SK-N-SH treated with all-trans-retinoic acid at 6 μM for 48 hours (cell line): Measurements from ENCODE around the gene ANK3.

Experiments
- ATAC-seq: fragments of 200-7000 bp; cut with Tn5 transposase; 3 replicates; pipeline ENCODE4 v1.9.1; 2020; ENCODE audit warnings: mild to moderate bottlenecking, moderate library complexity
- ARNTL ChIP-seq: fragments of 450-650 bp; formaldehyde crosslinking; IDR thresholded peaks from 2 replicates; pipeline ENCODE4 v1.5.0; 2020; ENCODE audit warnings: low read depth, mild to moderate bottlenecking, moderate library complexity, borderline replicate concordance
- BACH2 ChIP-seq: fragments of 250-450 bp; sonication (Bioruptor Pico); IDR thresholded peaks from 2 replicates; pipeline ENCODE4 v1.9.0; 2021; ENCODE audit warnings: mild to moderate bottlenecking, borderline replicate concordance
- CSDC2 ChIP-seq: fragments of 250-450 bp; sonication (Bioruptor Pico); IDR thresholded peaks from 2 replicates; pipeline ENCODE4 v1.5.0; 2020; ENCODE audit warnings: mild to moderate bottlenecking, moderate library complexity
- ESRRG ChIP-seq: fragments of 250-450 bp; sonication (Bioruptor Pico); IDR thresholded peaks from 2 replicates; pipeline ENCODE4 v1.6.1; 2021; ENCODE audit warnings: mild to moderate bottlenecking
- ISL1 ChIP-seq: fragments of 250-450 bp; sonication (Bioruptor Pico); IDR thresholded peaks from 2 replicates; pipeline ENCODE4 v2.1.2; 2022; ENCODE audit warnings: mild to moderate bottlenecking, moderate library complexity
- OSR1 ChIP-seq: fragments of 250-450 bp; sonication (Bioruptor Pico); IDR thresholded peaks from 2 replicates; pipeline ENCODE4 v1.8.0; 2022; ENCODE audit warnings: moderate library complexity, mild to moderate bottlenecking, inconsistent platforms
- PPARA ChIP-seq: fragments of 250-450 bp; sonication (Bioruptor Pico); IDR thresholded peaks from 2 replicates; pipeline ENCODE4 v1.5.0; 2020; ENCODE audit warnings: mild to moderate bottlenecking, borderline replicate concordance
- RARB ChIP-seq: fragments of 250-450 bp; sonication (Bioruptor Pico); IDR thresholded peaks from 2 replicates; pipeline ENCODE4 v1.8.0; 2021; ENCODE audit warnings: mild to moderate bottlenecking, moderate library complexity
- SNAI2 ChIP-seq: fragments of 250-450 bp; sonication (Bioruptor Pico); IDR thresholded peaks from 2 replicates; pipeline ENCODE4 v1.5.0; 2020; ENCODE audit warnings: mild to moderate bottlenecking, moderate library complexity
- TCF4 ChIP-seq: fragments of 250-450 bp; sonication (Bioruptor Pico); IDR thresholded peaks from 2 replicates; pipeline ENCODE4 v1.8.0; 2021; ENCODE audit warnings: mild to moderate bottlenecking, moderate library complexity, borderline replicate concordance
- TOX ChIP-seq: fragments of 250-450 bp; sonication (Bioruptor Pico); IDR thresholded peaks from 2 replicates; pipeline ENCODE4 v1.8.0; 2021; ENCODE audit warnings: mild to moderate bottlenecking, moderate library complexity, borderline replicate concordance
- ZC3H10 ChIP-seq: fragments of 250-450 bp; sonication (Bioruptor Pico); IDR thresholded peaks from 2 replicates; pipeline ENCODE4 v1.5.1; 2021; ENCODE audit warnings: mild to moderate bottlenecking, moderate library complexity
- ZFP3 ChIP-seq: fragments of 250-450 bp; sonication (Bioruptor Pico); IDR thresholded peaks from 2 replicates; pipeline ENCODE4 v1.5.0; 2020; ENCODE audit warnings: mild to moderate bottlenecking, moderate library complexity
- ZFP30 ChIP-seq: fragments of 450-650 bp; formaldehyde crosslinking; IDR thresholded peaks from 2 replicates; pipeline ENCODE4 v1.5.0; 2022; ENCODE audit warnings: mild to moderate bottlenecking, moderate library complexity
- ZNF70 ChIP-seq: fragments of 450-650 bp; formaldehyde crosslinking; IDR thresholded peaks from 2 replicates; pipeline ENCODE4 v1.5.0; 2020; ENCODE audit warnings: mild to moderate bottlenecking, moderate library complexity
- ZNF8 ChIP-seq: fragments of 450-650 bp; formaldehyde crosslinking; IDR thresholded peaks from 2 replicates; pipeline ENCODE4 v1.5.0; 2020; ENCODE audit warnings: mild to moderate bottlenecking, moderate library complexity
- TF ChIP-seq, protein P1 (sequence below): fragments of 250-450 bp; sonication (Bioruptor Pico); IDR thresholded peaks from 2 replicates; pipeline ENCODE4 v1.8.0; 2021; ENCODE audit warnings: low read depth, mild to moderate bottlenecking, moderate library complexity, borderline replicate concordance
- TF ChIP-seq, protein P2 (sequence below): fragments of 250-450 bp; sonication (Bioruptor Pico); IDR thresholded peaks from 2 replicates; pipeline ENCODE4 v1.5.0; 2020; ENCODE audit warnings: mild to moderate bottlenecking, moderate library complexity
- TF ChIP-seq, protein P3 (sequence below): fragments of 250-450 bp; sonication (Bioruptor Pico); IDR thresholded peaks from 2 replicates; pipeline ENCODE4 v1.8.0; 2020; ENCODE audit warnings: mild to moderate bottlenecking, moderate library complexity, borderline replicate concordance
- TF ChIP-seq, protein P4 (sequence below): fragments of 250-450 bp; sonication (Bioruptor Pico); IDR thresholded peaks from 2 replicates; pipeline ENCODE4 v1.5.1; 2021; ENCODE audit warnings: mild to moderate bottlenecking, moderate library complexity

ANK3 gene

DNA sequence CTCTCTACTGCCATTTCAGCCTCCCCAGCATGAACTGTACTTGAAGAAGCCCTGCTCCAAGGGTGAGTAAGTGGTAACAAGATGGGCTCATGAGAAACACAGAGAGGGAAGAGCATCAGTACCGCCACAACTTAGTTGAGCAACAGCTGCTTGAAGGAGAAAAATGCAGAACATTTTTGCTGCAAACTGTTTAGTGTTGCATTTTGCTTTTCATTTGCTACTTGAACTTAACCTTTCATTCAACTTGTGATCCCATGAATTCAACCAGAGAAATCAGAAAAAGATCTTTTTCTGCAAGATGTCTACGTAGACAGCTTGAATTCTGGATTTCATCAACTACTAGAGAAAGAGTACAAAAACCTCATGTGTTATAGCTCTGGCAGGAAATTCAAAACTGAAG, 40.7 kb downstream of the ANK3 start:
- TF ChIP-seq CSDC2 (CRISPR knock-in tag) (0 out of 2 replicates have a peak, but pooled peaks have one; percentile 60), TCF4 (CRISPR knock-in tag) (0 out of 2 replicates have a peak, but pooled peaks have one; percentile 18), ZNF70 (CRISPR knock-in tag) (no peak)
- peak; percentile 22; the same call in 2 of the 3 replicates for ATAC-seq

DNA sequence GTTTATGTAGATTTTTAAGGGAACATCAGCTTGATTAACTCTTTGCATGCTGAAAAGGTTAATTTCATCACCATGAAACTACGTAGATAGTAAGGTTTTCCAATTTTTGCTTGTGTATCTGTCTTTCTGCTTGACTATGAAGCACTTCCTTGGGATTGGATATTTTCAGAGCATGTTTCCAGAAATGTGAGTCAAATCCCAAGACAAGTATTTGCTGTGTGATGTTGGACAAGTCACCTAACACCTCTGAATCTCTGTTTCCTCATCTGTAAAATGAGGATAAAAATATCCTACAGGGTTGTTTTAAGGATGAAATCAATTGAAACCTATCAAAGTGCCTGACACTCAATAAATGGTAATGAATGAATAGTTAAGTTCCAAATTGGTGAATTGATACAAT, 42.4 kb downstream of the ANK3 start:
- TF ChIP-seq PPARA (CRISPR knock-in tag): no peak
- TF ChIP-seq, protein P1, sequence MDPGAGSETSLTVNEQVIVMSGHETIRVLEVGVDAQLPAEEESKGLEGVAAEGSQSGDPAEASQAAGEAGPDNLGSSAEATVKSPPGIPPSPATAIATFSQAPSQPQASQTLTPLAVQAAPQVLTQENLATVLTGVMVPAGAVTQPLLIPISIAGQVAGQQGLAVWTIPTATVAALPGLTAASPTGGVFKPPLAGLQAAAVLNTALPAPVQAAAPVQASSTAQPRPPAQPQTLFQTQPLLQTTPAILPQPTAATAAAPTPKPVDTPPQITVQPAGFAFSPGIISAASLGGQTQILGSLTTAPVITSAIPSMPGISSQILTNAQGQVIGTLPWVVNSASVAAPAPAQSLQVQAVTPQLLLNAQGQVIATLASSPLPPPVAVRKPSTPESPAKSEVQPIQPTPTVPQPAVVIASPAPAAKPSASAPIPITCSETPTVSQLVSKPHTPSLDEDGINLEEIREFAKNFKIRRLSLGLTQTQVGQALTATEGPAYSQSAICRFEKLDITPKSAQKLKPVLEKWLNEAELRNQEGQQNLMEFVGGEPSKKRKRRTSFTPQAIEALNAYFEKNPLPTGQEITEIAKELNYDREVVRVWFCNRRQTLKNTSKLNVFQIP: no peak
- TF ChIP-seq, protein P2, sequence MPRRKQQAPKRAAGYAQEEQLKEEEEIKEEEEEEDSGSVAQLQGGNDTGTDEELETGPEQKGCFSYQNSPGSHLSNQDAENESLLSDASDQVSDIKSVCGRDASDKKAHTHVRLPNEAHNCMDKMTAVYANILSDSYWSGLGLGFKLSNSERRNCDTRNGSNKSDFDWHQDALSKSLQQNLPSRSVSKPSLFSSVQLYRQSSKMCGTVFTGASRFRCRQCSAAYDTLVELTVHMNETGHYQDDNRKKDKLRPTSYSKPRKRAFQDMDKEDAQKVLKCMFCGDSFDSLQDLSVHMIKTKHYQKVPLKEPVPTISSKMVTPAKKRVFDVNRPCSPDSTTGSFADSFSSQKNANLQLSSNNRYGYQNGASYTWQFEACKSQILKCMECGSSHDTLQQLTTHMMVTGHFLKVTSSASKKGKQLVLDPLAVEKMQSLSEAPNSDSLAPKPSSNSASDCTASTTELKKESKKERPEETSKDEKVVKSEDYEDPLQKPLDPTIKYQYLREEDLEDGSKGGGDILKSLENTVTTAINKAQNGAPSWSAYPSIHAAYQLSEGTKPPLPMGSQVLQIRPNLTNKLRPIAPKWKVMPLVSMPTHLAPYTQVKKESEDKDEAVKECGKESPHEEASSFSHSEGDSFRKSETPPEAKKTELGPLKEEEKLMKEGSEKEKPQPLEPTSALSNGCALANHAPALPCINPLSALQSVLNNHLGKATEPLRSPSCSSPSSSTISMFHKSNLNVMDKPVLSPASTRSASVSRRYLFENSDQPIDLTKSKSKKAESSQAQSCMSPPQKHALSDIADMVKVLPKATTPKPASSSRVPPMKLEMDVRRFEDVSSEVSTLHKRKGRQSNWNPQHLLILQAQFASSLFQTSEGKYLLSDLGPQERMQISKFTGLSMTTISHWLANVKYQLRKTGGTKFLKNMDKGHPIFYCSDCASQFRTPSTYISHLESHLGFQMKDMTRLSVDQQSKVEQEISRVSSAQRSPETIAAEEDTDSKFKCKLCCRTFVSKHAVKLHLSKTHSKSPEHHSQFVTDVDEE (CRISPR knock-in tag): no peak
- TF ChIP-seq ZFP30: no peak
- ATAC-seq: no peak

DNA sequence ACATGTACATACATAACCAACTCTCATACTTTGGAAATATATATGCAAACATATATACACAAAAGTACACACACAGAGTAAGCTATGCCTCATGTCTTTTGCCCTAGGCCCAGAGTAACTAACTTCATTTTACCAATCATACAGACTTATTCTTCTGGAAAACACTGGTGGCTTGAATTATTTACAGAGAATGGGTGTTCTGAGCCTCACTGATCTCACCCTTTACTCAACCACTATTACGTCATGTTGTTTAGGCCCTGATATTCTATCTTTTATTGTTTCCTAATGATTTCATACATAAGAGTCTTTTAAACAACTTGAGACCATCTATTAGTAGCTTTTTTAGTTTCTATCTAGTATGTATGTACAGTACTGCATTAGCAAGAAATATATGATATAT, 43.0 kb downstream of the ANK3 start:
- ATAC-seq: no peak
- TF ChIP-seq ZNF70 (CRISPR knock-in tag): no peak
- TF ChIP-seq PPARA (CRISPR knock-in tag): no peak
- no peak for TF ChIP-seq ZFP30
- TF ChIP-seq, protein P3, sequence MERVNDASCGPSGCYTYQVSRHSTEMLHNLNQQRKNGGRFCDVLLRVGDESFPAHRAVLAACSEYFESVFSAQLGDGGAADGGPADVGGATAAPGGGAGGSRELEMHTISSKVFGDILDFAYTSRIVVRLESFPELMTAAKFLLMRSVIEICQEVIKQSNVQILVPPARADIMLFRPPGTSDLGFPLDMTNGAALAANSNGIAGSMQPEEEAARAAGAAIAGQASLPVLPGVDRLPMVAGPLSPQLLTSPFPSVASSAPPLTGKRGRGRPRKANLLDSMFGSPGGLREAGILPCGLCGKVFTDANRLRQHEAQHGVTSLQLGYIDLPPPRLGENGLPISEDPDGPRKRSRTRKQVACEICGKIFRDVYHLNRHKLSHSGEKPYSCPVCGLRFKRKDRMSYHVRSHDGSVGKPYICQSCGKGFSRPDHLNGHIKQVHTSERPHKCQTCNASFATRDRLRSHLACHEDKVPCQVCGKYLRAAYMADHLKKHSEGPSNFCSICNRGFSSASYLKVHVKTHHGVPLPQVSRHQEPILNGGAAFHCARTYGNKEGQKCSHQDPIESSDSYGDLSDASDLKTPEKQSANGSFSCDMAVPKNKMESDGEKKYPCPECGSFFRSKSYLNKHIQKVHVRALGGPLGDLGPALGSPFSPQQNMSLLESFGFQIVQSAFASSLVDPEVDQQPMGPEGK (CRISPR knock-in tag): no peak
- TF ChIP-seq SNAI2 (CRISPR knock-in tag): no peak
- TF ChIP-seq, protein P4, sequence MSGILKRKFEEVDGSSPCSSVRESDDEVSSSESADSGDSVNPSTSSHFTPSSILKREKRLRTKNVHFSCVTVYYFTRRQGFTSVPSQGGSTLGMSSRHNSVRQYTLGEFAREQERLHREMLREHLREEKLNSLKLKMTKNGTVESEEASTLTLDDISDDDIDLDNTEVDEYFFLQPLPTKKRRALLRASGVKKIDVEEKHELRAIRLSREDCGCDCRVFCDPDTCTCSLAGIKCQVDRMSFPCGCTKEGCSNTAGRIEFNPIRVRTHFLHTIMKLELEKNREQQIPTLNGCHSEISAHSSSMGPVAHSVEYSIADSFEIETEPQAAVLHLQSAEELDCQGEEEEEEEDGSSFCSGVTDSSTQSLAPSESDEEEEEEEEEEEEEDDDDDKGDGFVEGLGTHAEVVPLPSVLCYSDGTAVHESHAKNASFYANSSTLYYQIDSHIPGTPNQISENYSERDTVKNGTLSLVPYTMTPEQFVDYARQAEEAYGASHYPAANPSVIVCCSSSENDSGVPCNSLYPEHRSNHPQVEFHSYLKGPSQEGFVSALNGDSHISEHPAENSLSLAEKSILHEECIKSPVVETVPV (CRISPR knock-in tag): no peak
- TF ChIP-seq ARNTL (CRISPR knock-in tag): no peak
- no peak for TF ChIP-seq ZNF8
- TF ChIP-seq ISL1 (CRISPR knock-in tag): no peak
- no peak for TF ChIP-seq ZFP3 (CRISPR knock-in tag)
- TF ChIP-seq OSR1 (CRISPR knock-in tag): no peak
- no peak for TF ChIP-seq TOX (CRISPR knock-in tag)
- TF ChIP-seq TCF4 (CRISPR knock-in tag): no peak
- no peak for TF ChIP-seq RARB (CRISPR knock-in tag)
- TF ChIP-seq, protein P2 (CRISPR knock-in tag): no peak
- TF ChIP-seq BACH2 (CRISPR knock-in tag): no peak
- no peak for TF ChIP-seq ESRRG
- TF ChIP-seq, protein P1: no peak
- no peak for TF ChIP-seq CSDC2 (CRISPR knock-in tag)
- no peak for TF ChIP-seq ZC3H10 (CRISPR knock-in tag)
